Spleen (tissue), 11 donors: ENCODE measurements around the gene ADD1. TPM values are rescaled to one million over a fixed set of nuclear protein-coding genes. Genes with fewer than 3 reads are reported as not detected.

Experiments used
- DNase-seq: peaks from one replicate; pipeline ENCODE4 v3.0.0-alpha.2; 2020
- H3K27ac ChIP-seq, 8 donors: fragments of 200-600 bp; sonication (generic) in 7 of 8; 1 replicate in 4 of 8; 2 replicates in 4 of 8; pipeline versions ENCODE4 v1.5.0 to v1.8.0; 2016 to 2021; ENCODE audit warnings: inconsistent platforms in 4 of 8, mild to moderate bottlenecking in 4 of 8, moderate library complexity in 1 of 8
- H3K27me3 ChIP-seq, 7 donors: fragments of 200-600 bp; sonication (generic) in 6 of 7; replicated peaks in 1 of 7; 1 replicate in 4 of 7; 2 replicates in 3 of 7; pipeline versions ENCODE4 v1.5.0 to v1.8.0; 2016 to 2021; ENCODE audit warnings: inconsistent platforms in 3 of 7, mild to moderate bottlenecking in 1 of 7
- H3K36me3 ChIP-seq, 6 donors: fragments of 200-600 bp; sonication (generic) in 5 of 6; 1 replicate in 4 of 6; 2 replicates in 2 of 6; pipeline versions ENCODE4 v1.5.0 to v1.8.0; 2016 to 2021; ENCODE audit warnings: inconsistent platforms in 2 of 6
- H3K4me1 ChIP-seq, 6 donors: fragments of 200-600 bp; sonication (generic) in 5 of 6; 1 replicate in 3 of 6; 2 replicates in 3 of 6; pipeline versions ENCODE4 v1.5.0 to v1.8.0; 2016 to 2021; ENCODE audit warnings: inconsistent platforms in 3 of 6
- H3K4me3 ChIP-seq, 8 donors: fragments of 200-600 bp; sonication (generic) in 7 of 8; 1 replicate in 4 of 8; 2 replicates in 4 of 8; pipeline versions ENCODE4 v1.5.0 to v1.8.0; 2016 to 2021; ENCODE audit warnings: inconsistent platforms in 4 of 8, mild to moderate bottlenecking in 4 of 8, moderate library complexity in 2 of 8
- H3K9me3 ChIP-seq, 8 donors: fragments of 200-600 bp; sonication (generic) in 7 of 8; 1 replicate in 4 of 8; 2 replicates in 4 of 8; pipeline versions ENCODE4 v1.5.0 to v1.8.0; 2016 to 2021; ENCODE audit warnings: inconsistent platforms in 4 of 8
- POLR2A ChIP-seq, 3 donors: fragments of 450-650 bp; IDR thresholded peaks; one replicate each; pipeline ENCODE4 v1.5.1; 2017; ENCODE audit warnings: antibody characterized with exemption in 3 of 3, mild to moderate bottlenecking in 1 of 3
- POLR2AphosphoS5 ChIP-seq, 3 donors: sonication (generic); formaldehyde crosslinking; IDR thresholded peaks; one replicate each; pipeline ENCODE4 v1.5.1; 2017; ENCODE audit warnings: antibody characterized with exemption in 3 of 3
- WGBS, 5 donors: extraction: QIAGEN DNeasy Blood & Tissue Kit in 3 of 5; methylation state at CpG; one replicate each; pipeline versions ENCODE4 v1.1.5 to v1.1.7; 2013 to 2018; 5-methylcytosine and 5-hydroxymethylcytosine counted together
- intact Hi-C: fragments of 100-400 bp; cut with DNase I; formaldehyde crosslinking; loops from one replicate; pipeline ENCODE4 v1.15.0; 2023; ENCODE audit warnings: low total_unique reads
- polyA plus RNA-seq, 3 donors: library from polyadenylated mRNA; stranded (reverse); fragments of 200-250 nt; gene quantifications; one replicate each; pipeline ENCODE4 v1.2.1, GENCODE V29; 2013
- total RNA-seq, 7 donors: library from RNA; depleted of rRNA in 3 of 7; stranded (reverse); fragments of >200 nt in 3 of 7; fragmentation: NEBNext Ultra II Directional in 4 of 7; extraction: Animal tissue kit (Norgen Biotek cat#: 25700) in 4 of 7; gene quantifications; one replicate each; pipeline versions ENCODE4 v1.1.0 to v1.2.1, GENCODE V29; 2016 to 2021
- TF ChIP-seq, protein P1 (sequence below), 11 experiments: fragments of 200-600 bp in 7 of 11; fragments of 450-650 bp in 4 of 11; sonication (generic) in 4 of 11; IDR thresholded peaks in 8 of 11; conservative IDR thresholded peaks in 3 of 11; 1 replicate in 7 of 11; 2 replicates in 4 of 11; pipeline versions ENCODE4 v1.4.0 to v1.8.0; 2016 to 2021; ENCODE audit warnings: antibody characterized with exemption in 11 of 11, inconsistent platforms in 4 of 11, mild to moderate bottlenecking in 1 of 11
- donor health status: healthy with polysubstance abuse.
- donor health status: DM: no; HTN: no; CAD: no; lungs with moderate emphysema.
- donor health status: DM: no; HTN: no; CAD: no.
- donor health status: Bipolar disorder and iron deficiency.
- donor health status: healthy.
- donor health status: DM: no; HTN: no; CAD: no.
- donor health status: DM: yes; HTN: yes; CAD: no.

The ADD1 gene
- total and polyA plus RNA-seq, 10 donors: 175 to 348 (median 265) TPM

DNA sequence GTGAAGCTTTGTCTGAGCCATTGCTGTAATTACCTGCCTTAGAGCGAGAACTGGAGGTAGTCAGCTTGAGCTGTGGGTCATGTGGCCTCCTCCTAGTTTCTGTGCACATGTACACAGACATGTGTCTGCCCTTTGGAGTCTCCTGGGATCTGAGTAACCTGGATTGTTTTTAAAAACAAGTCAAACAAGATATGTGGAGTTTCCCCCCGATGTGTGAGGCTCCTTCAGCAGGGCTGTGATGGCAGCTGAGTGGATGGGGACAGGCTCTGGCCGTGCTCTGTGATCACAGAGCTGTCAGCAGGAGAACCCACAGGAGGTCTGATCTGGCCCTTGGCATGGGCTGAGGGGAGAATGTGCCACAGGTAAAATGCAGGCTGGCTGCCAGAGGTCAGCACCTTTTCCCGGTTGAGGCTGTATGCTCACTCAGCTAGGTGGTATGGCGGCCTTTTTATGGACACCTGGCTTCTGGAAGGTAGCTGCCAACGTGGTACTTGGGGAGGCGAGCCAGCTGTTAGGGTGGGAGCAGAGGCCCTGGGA lies 81.2 kb downstream of the ADD1 start:
- 93 to 96% (median 94%) methylated on average over 7 of the region's 7 CpGs for WGBS, 5 donors
- no peaks in the 10 kb centered on the region for H3K27me3 ChIP-seq
- peak overlapping the region in 1 of 8 donors; percentile 80 for H3K27ac ChIP-seq
- TF ChIP-seq POLR2A (IDR thresholded peaks at IDR 0.05) (no peak), POLR2AphosphoS5 (IDR thresholded peaks at IDR 0.05) (no peak)
- TF ChIP-seq, protein P1, sequence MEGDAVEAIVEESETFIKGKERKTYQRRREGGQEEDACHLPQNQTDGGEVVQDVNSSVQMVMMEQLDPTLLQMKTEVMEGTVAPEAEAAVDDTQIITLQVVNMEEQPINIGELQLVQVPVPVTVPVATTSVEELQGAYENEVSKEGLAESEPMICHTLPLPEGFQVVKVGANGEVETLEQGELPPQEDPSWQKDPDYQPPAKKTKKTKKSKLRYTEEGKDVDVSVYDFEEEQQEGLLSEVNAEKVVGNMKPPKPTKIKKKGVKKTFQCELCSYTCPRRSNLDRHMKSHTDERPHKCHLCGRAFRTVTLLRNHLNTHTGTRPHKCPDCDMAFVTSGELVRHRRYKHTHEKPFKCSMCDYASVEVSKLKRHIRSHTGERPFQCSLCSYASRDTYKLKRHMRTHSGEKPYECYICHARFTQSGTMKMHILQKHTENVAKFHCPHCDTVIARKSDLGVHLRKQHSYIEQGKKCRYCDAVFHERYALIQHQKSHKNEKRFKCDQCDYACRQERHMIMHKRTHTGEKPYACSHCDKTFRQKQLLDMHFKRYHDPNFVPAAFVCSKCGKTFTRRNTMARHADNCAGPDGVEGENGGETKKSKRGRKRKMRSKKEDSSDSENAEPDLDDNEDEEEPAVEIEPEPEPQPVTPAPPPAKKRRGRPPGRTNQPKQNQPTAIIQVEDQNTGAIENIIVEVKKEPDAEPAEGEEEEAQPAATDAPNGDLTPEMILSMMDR (IDR thresholded peaks at IDR 0.05 in 8 of 11, conservative IDR thresholded peaks at IDR 0.05 in 3 of 11): no peak
- intact Hi-C loops: loop anchor here (10.0 kb wide), 1 partner anchor 70 kb away; no protein-coding TSS in a partner anchor
- no peaks in the 10 kb centered on the region for H3K9me3 ChIP-seq
- H3K36me3 ChIP-seq: peaks cover 6 to 96% (median 68%) of the 10 kb centered on the region in 6 donors
- DNase-seq: peak; percentile 24
- H3K4me1 ChIP-seq: peaks cover 15 to 51% (median 25%) of the 10 kb centered on the region in 6 donors
- H3K4me3 ChIP-seq: no peak overlapping the region

DNA sequence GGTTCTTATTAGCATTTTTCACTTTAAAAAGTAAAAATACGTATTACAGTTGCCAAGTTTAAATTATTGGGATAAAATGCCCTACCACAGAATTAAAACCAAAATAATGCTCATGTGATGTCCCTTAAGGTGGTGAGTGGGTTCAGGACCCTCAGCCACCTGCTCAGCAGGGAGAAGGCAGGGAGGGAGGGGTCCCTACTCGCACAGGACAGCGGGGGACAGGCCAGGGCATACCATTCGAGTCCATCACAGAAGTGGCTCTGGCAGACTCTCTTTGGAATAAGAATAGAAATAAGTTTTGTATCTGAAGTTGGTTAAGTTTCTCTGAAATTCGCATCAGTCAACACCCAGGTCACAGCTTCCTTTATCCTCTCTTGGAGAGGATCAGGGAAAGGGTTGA lies 81.9 kb downstream of the ADD1 start:
- TF ChIP-seq, protein P1 (IDR thresholded peaks at IDR 0.05 in 8 of 11, conservative IDR thresholded peaks at IDR 0.05 in 3 of 11): no peak
- no peak for TF ChIP-seq POLR2AphosphoS5 (IDR thresholded peaks at IDR 0.05)
- no peak for TF ChIP-seq POLR2A (IDR thresholded peaks at IDR 0.05)
- WGBS, 5 donors: 88 to 95% (median 93%) methylated on average over 5 of the region's 5 CpGs

DNA sequence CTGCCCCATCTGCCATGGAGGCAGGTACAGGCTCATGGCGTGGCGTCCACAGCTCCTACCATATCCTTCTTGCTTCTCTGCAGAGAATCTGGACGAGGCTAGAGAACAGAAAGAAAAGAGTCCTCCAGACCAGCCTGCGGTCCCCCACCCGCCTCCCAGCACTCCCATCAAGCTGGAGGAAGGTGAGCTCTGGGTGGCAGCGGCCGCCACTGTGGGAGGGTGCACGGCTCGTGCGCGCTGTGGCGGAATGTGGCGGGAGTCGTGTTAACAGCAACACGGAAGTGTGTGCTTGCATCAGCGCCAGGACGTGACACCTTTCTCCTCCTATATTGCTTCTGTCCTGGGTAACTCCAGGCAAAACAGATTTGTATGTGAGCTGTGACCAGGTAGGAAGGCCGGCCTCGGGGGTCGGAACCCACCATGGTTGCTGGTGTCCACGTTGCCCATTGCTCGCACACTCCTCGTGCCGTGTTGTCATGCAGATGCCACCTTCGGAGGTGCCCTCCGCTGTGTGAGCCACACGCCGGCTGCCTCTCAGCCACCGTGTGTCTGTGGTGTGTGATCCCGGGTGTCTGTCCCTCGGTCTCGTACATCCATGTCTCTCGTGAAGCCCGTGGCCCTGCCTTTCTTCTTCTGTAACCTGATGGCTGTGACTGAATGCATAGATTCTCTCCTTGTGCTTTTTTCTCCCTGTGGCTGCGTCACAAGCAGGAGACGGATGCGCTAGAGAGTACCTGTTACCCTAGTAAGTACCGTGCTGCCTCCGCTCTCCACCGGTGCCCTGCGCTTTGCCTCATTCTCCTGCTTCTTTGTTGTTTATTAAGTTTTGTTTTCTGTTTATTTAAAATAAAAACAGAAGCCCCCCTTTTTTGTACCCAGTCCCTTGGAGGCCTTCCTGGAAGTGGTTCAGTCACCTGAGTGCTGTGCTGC lies 82.6 kb downstream of the ADD1 start:
- H3K4me3 ChIP-seq: no peak overlapping the region
- 91 to 94% (median 93%) methylated on average over 41 of the region's 41 CpGs for WGBS, 5 donors
- peak; percentile 58 for DNase-seq
- H3K36me3 ChIP-seq: peaks cover 6 to 100% (median 81%) of the 10 kb centered on the region in 6 donors
- H3K27ac ChIP-seq: no peak overlapping the region
- no peaks in the 10 kb centered on the region for H3K9me3 ChIP-seq
- intact Hi-C loops: loop anchor here (10.0 kb wide), 1 partner anchor 71 kb away; no protein-coding TSS in a partner anchor
- TF ChIP-seq POLR2AphosphoS5 (IDR thresholded peaks at IDR 0.05) (peak in 2 of 3 donors; percentile 36 to 67), POLR2A (IDR thresholded peaks at IDR 0.05) (no peak)
- TF ChIP-seq, protein P1 (IDR thresholded peaks at IDR 0.05 in 8 of 11, conservative IDR thresholded peaks at IDR 0.05 in 3 of 11): no peak
- H3K27me3 ChIP-seq: no peaks in the 10 kb centered on the region
- peaks cover 20 to 55% (median 33%) of the 10 kb centered on the region in 6 donors for H3K4me1 ChIP-seq

More for the DNA sequence above, 81.9 kb downstream of the ADD1 start:
- H3K4me1 ChIP-seq: peaks cover 15 to 55% (median 27%) of the 10 kb centered on the region in 6 donors
- H3K4me3 ChIP-seq: no peak overlapping the region
- no peaks in the 10 kb centered on the region for H3K27me3 ChIP-seq
- no peak overlapping the region for H3K27ac ChIP-seq
- peak; percentile 12 for DNase-seq
- peaks cover 6 to 97% (median 74%) of the 10 kb centered on the region in 6 donors for H3K36me3 ChIP-seq
- H3K9me3 ChIP-seq: no peaks in the 10 kb centered on the region
- intact Hi-C loops: loop anchor here (10.0 kb wide), 1 partner anchor 71 kb away; no protein-coding TSS in a partner anchor
